ENCODE results near the gene CCDC194. TPM values are rescaled to one million over a fixed set of nuclear protein-coding genes. Genes with fewer than 3 reads are reported as not detected.

The CCDC194 gene
- total and polyA plus RNA-seq, 8 donors = 0.17 to 1.4 (median 0.27) TPM; not detected in 3

DNA sequence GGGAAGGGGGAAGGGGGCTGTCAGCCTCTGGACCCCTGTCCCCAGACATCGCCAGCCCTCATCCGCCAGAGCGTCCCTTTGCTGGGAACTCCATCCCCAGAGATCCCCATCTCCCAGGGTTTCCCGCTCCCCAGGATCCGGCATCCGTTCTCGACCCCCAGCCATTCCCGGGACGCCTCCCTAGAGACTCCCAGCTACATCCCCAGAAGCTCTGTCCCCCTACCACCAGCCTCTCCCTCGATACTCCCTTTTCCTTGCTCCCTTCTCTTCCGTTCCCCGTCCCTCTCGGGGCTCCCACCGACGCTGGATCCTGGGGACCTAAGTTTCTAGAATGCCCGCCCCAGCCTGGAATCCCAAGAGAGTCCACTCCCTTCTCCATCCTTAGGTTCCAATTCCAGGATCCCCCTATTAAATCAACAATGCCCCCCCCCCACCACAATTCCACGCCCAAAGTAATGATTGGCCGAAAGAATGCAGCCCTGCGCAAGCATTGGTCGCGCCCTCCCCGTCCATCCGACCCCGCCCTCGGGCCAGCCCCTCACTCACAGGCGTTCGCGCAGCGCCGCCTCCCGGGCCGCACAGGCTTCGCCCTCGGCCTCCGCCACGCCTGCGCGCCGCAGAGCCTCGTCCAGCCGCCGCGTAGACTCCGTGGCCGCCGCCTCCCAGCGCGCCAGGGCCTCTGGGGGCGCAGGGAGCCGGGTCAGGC lies 3.2 kb downstream of the CCDC194 start:
- H3K4me3 ChIP-seq = peak overlapping the region; percentile 37 to 44
- H3K27me3 ChIP-seq = peaks cover 0 to 45% of the 10 kb centered on the region in 2 donors
- no peaks in the 10 kb centered on the region for H3K36me3 ChIP-seq
- intact Hi-C loops (cut with DNase I) = no loop called here
- H3K27ac ChIP-seq = no peak overlapping the region
- H3K4me1 ChIP-seq = peaks cover 4 to 40% of the 10 kb centered on the region in 2 donors
- TF ChIP-seq, protein P1, sequence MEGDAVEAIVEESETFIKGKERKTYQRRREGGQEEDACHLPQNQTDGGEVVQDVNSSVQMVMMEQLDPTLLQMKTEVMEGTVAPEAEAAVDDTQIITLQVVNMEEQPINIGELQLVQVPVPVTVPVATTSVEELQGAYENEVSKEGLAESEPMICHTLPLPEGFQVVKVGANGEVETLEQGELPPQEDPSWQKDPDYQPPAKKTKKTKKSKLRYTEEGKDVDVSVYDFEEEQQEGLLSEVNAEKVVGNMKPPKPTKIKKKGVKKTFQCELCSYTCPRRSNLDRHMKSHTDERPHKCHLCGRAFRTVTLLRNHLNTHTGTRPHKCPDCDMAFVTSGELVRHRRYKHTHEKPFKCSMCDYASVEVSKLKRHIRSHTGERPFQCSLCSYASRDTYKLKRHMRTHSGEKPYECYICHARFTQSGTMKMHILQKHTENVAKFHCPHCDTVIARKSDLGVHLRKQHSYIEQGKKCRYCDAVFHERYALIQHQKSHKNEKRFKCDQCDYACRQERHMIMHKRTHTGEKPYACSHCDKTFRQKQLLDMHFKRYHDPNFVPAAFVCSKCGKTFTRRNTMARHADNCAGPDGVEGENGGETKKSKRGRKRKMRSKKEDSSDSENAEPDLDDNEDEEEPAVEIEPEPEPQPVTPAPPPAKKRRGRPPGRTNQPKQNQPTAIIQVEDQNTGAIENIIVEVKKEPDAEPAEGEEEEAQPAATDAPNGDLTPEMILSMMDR (IDR thresholded peaks at IDR 0.05) = peak; percentile 70 to 80
- DNase-seq (peak; percentile 88 to 96 (median 94)), ATAC-seq (peak; percentile 99)
- H3K9me3 ChIP-seq = peaks cover 0 to 3% of the 10 kb centered on the region in 2 donors

DNA sequence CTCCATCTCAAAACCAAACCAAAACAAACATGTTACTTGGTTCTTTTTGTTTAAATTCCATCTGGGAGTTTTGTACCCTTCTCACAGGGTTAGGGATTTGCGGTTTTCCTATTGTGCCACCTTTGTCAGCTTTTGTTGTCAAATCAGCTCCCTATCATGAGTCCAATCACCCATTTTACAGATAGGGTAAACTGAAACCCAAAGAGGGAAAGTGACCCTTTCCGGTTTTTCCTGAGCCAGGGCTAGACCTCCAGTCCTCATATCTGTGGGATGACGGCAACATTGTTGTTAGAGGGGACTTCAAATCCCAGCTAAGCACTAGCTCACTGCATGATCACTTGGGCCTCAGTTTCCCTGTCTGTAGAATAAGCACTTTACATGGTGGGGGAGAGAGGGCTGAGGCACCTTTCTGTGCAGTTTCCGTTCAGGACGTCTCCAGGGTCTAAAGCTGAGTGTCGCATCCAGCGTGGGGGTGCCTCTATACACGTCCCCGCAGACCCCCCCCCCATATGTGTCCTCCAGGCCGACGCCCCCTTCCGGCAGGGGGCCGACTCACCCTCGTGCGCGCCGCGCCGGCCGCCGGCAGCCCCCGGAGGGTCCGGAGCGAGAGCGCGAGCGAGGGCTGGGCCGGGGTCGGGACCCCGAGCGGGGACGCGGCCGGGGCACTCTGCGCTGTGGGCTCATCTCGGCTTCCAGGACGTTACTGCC lies 3.9 kb downstream of the CCDC194 start:
- no peak for ATAC-seq
- Histone ChIP-seq H3K36me3 (no peaks in the 10 kb centered on the region), H3K4me3 (peak overlapping the region; percentile 37 to 44), H3K27ac (no peak overlapping the region), H3K4me1 (peaks cover 4 to 39% of the 10 kb centered on the region in 2 donors), H3K27me3 (peaks cover 0 to 45% of the 10 kb centered on the region in 2 donors), H3K9me3 (peaks cover 0 to 3% of the 10 kb centered on the region in 2 donors)
- DNase-seq = no peak
- TF ChIP-seq, protein P1 (IDR thresholded peaks at IDR 0.05) = no peak
- intact Hi-C loops (cut with DNase I) = no loop called here

DNA sequence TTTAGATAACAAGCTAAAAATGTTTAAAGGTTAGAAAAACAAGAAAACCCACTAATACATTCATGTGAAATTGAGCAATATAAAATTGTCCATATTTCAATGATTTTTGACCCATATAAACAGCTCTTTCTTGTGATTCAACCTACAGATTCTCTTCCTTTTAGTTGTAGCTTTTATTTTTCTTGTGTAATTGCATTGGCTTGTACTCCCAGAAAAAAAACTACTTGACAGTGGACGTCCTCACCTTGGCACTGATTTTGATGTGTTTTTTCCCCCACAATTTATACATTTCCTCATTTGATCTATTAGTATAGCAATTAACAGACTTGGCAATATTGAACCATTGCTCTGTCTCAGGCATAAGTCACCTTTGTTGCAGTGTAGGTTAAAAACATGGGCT lies 4.7 kb downstream of the CCDC194 start:
- Histone ChIP-seq H3K27me3 (peaks cover 0 to 39% of the 10 kb centered on the region in 2 donors), H3K36me3 (no peaks in the 10 kb centered on the region), H3K9me3 (peaks cover 0 to 3% of the 10 kb centered on the region in 2 donors), H3K4me3 (no peak overlapping the region), H3K4me1 (peaks cover 4 to 30% of the 10 kb centered on the region in 2 donors), H3K27ac (no peak overlapping the region)
- TF ChIP-seq, protein P1 (IDR thresholded peaks at IDR 0.05) = no peak
- ATAC-seq (no peak), DNase-seq (no peak)
- intact Hi-C loops (cut with DNase I) = no loop called here

DNA sequence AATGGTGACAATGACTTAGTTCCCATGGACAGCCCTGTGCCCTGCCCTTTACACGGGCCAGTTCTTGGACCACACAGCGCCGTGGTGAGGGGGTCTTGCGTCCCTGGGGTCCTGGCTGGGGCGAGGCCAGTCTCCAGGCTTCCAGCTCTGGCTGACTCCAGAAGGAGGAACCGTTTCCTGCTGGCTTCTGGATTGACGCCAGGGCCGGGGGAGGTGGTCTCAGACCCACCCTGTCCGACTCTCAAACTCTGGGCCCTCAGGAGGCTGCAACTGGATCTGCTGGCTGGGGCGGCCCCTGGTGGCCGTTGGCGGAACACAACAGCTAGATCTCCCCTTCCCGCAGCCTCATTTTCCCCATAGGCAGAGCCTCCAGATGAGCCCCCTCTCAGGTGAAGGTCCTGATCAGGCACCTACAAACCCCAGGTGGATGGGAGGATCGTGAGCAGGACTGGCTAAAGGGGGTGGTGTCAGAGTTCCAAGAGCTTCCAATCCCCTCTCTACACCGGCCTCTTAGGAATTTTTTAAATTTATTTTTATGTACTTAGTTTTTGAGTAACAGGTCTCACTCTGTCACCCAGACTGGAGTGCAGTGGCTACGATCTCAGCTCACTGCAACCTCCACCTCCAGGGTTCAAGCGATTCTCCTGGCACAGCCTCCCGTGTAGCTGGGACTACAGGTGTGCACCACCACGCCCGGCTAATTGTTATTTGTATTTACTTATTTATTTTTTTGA lies 8.0 kb downstream of the CCDC194 start:
- H3K36me3 ChIP-seq = no peaks in the 10 kb centered on the region
- peak; percentile 68 for ATAC-seq
- peaks cover 0 to 3% of the 10 kb centered on the region in 2 donors for H3K9me3 ChIP-seq
- no peak overlapping the region for H3K27ac ChIP-seq
- TF ChIP-seq, protein P1 (IDR thresholded peaks at IDR 0.05) = peak; percentile 81 to 93
- peaks cover 0 to 34% of the 10 kb centered on the region in 2 donors for H3K4me1 ChIP-seq
- peaks cover 0 to 16% of the 10 kb centered on the region in 2 donors for H3K27me3 ChIP-seq
- intact Hi-C loops (cut with DNase I) = loop anchor here in 1 of 2 donors (2.0 kb wide), 1 partner anchor 39 kb away; no protein-coding TSS in a partner anchor
- DNase-seq = peak in 3 of 4 donors; percentile 58 to 90 (median 66)
- no peak overlapping the region for H3K4me3 ChIP-seq

Data from left lung (tissue), 10 donors.